Adrenal gland (tissue), 5 donors: Measurements from ENCODE around the gene ACOX1.

Experiments
- POLR2A ChIP-seq, 2 donors: fragments of 450-650 bp; IDR thresholded peaks; one replicate each; pipeline ENCODE4 v1.6.1; 2017; ENCODE audit warnings: antibody characterized with exemption in 2 of 2, mild to moderate bottlenecking in 2 of 2, moderate library complexity in 1 of 2
- TF ChIP-seq, protein P1 (sequence below), 6 experiments: fragments of 450-650 bp in 4 of 6; fragments of 200-600 bp in 2 of 6; sonication (generic) in 1 of 6; IDR thresholded peaks; 1 replicate in 5 of 6; 2 replicates in 1 of 6; pipeline versions ENCODE4 v1.5.1 to v1.8.0; 2016 to 2021; ENCODE audit warnings: antibody characterized with exemption in 6 of 6, mild to moderate bottlenecking in 2 of 6, moderate library complexity in 1 of 6
- donor health status: DM: no; HTN: no; CAD: no.

- no peak for TF ChIP-seq POLR2A (IDR thresholded peaks at IDR 0.05)
- TF ChIP-seq, protein P1, sequence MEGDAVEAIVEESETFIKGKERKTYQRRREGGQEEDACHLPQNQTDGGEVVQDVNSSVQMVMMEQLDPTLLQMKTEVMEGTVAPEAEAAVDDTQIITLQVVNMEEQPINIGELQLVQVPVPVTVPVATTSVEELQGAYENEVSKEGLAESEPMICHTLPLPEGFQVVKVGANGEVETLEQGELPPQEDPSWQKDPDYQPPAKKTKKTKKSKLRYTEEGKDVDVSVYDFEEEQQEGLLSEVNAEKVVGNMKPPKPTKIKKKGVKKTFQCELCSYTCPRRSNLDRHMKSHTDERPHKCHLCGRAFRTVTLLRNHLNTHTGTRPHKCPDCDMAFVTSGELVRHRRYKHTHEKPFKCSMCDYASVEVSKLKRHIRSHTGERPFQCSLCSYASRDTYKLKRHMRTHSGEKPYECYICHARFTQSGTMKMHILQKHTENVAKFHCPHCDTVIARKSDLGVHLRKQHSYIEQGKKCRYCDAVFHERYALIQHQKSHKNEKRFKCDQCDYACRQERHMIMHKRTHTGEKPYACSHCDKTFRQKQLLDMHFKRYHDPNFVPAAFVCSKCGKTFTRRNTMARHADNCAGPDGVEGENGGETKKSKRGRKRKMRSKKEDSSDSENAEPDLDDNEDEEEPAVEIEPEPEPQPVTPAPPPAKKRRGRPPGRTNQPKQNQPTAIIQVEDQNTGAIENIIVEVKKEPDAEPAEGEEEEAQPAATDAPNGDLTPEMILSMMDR (IDR thresholded peaks at IDR 0.05), result no peak
These were observed 43.3 kb upstream of the ACOX1 start for GRCh38 chr17:76022285-76022684.
